CD1c-positive myeloid dendritic cell (primary cell): ENCODE data around the gene SMOC1.

Source experiments
- DNase-seq: peaks from one replicate; pipeline ENCODE4 v3.0.0-alpha.2; 2016; ENCODE audit errors: extremely low spot score

The SMOC1 gene

GRCh38 chr14:70008284-70009262 lies 129.4 kb downstream of the SMOC1 start:
- no peak for DNase-seq

GRCh38 chr14:70009961-70010360 lies 130.7 kb downstream of the SMOC1 start:
- DNase-seq = no peak

GRCh38 chr14:70011098-70011497 lies 131.9 kb downstream of the SMOC1 start:
- no peak for DNase-seq

- DNase-seq = no peak
Observed at GRCh38 chr14:70011708-70012107, 132.5 kb downstream of the SMOC1 start.

GRCh38 chr14:70013271-70013873 lies 134.2 kb downstream of the SMOC1 start:
- DNase-seq = peak; percentile 32

GRCh38 chr14:70014406-70015095 lies 135.3 kb downstream of the SMOC1 start:
- peak; percentile 43 for DNase-seq

- DNase-seq = no peak
Observed at GRCh38 chr14:70018230-70018629, 139.0 kb downstream of the SMOC1 start.

GRCh38 chr14:70018713-70019211 lies 139.5 kb downstream of the SMOC1 start:
- peak; percentile 59 for DNase-seq

- DNase-seq = no peak
Observed at GRCh38 chr14:70019695-70020094, 140.5 kb downstream of the SMOC1 start.

GRCh38 chr14:70020352-70021170 lies 141.3 kb downstream of the SMOC1 start:
- DNase-seq = no peak

- DNase-seq = no peak
Observed at GRCh38 chr14:70021548-70022220, 142.5 kb downstream of the SMOC1 start.

- DNase-seq = no peak
Observed at GRCh38 chr14:70022771-70023445, 143.7 kb downstream of the SMOC1 start.

GRCh38 chr14:70023871-70024270 lies 144.7 kb downstream of the SMOC1 start:
- DNase-seq = no peak

GRCh38 chr14:70027785-70028428 lies 148.7 kb downstream of the SMOC1 start:
- peak; percentile 69 for DNase-seq

- DNase-seq = no peak
Observed at GRCh38 chr14:70029296-70030132, 150.3 kb downstream of the SMOC1 start.

- no peak for DNase-seq
Observed at GRCh38 chr14:70032016-70032415, 152.8 kb downstream of the SMOC1 start.

- DNase-seq = no peak
Observed at GRCh38 chr14:70032447-70032846, 153.2 kb downstream of the SMOC1 start.

- DNase-seq = no peak
Observed at GRCh38 chr14:70033116-70033515, 153.9 kb downstream of the SMOC1 start.

GRCh38 chr14:70033561-70033960 lies 154.3 kb downstream of the SMOC1 start:
- DNase-seq = no peak
